HG03039 (cell line): ENCODE measurements around the gene SEC61B.
"Not testable (repeated sequence)": the region's sequence is repeated elsewhere in the genome, so short reads cannot be mapped to it uniquely, and the experiment has no call there.

ENCODE experiments used
- ATAC-seq: cut with Tn5 transposase; IDR thresholded peaks from one replicate; pipeline ENCODE4 v1.9.1; 2021; ENCODE audit warnings: mild to moderate bottlenecking, moderate library complexity; ENCODE audit not compliant: unreplicated experiment

SEC61B gene

GRCh38 chr9:99235926-99236634, 14.0 kb downstream of the SEC61B start:
- peak; percentile 87 for ATAC-seq

- ATAC-seq, result no peak
Measured at GRCh38 chr9:99237356-99237755, 15.3 kb downstream of the SEC61B start.

GRCh38 chr9:99237849-99238248, 15.8 kb downstream of the SEC61B start:
- not testable (repeated sequence) for ATAC-seq

- no peak for ATAC-seq
Measured at GRCh38 chr9:99238331-99238730, 16.2 kb downstream of the SEC61B start.

- no peak for ATAC-seq
Measured at GRCh38 chr9:99239341-99240060, 17.4 kb downstream of the SEC61B start.

- ATAC-seq, result no peak
Measured at GRCh38 chr9:99241106-99241505, 19.0 kb downstream of the SEC61B start.

- peak; percentile 73 for ATAC-seq
Measured at GRCh38 chr9:99244344-99245260, 22.5 kb downstream of the SEC61B start.

DNA sequence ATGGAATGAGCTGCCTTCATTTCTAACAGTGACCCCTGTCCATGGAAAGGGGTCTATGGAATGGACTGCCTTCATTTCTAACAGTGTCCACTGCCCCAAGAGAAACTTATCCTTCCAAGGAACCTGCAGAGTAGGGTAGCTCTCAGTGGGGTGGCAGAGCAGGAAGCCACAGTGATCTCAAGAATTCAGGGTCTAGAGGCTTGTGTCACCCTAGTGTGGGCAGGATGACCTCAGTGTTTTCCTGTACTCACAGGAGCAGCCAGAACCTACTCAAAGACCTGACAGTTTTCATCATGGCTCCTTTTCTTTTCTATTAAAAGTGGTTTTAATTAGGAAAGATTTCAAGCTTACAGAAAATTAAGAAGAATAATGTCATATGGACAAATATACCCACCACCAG, 27.5 kb downstream of the SEC61B start:
- ATAC-seq, result no peak

DNA sequence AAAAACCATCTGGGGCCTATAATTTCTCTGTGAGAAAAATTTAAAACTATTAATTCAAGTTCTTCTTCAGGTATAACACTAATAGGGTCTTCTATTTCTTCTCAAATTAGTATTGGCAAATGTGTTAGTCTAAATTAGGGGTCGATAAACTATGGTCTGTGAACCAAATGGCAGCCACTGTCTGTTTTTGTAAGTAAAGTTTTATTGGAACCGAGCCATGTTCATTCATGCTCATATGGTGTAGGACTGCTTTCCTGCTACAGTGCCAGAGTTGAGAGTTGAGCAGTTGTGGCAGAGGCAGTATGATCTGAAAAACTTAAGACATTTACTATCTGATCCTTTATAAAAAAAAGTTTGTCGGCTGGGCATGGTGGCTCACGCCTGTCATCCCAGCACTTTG, 29.1 kb downstream of the SEC61B start:
- no peak for ATAC-seq

GRCh38 chr9:99253134-99253533, 31.1 kb downstream of the SEC61B start:
- ATAC-seq, result peak; percentile 26

DNA sequence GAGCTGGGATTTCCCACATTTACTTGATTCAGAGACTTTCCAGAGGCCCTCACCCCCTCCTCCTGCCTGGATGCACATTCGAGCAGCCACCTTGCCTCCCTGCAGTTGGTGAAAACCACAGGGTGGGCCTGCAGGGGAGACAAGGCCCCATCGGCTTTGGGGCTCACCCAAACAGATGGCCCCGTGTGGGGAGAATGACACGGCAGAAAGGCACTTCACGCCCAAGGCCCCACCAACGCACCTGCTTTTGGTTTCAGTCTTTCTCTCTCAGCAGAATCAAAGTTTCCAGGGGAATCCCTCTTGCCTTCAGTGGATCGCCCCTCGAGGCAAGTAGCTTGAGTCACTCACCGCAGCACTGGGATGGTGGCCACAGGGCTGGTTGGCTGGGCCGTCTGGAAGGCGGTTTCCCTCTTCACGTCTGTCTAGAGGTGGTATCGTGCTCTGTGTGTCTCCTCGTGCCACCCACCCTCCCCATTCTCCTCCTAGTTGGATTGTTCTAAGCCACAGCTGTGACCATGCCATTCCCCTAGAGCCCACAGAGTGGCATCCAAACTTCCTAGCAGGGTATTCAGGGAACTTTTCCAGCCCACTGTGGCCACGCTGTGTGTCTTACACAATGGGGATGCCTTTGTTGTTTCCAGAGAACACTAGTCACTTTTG, 31.8 kb downstream of the SEC61B start:
- ATAC-seq, result peak; percentile 81

DNA sequence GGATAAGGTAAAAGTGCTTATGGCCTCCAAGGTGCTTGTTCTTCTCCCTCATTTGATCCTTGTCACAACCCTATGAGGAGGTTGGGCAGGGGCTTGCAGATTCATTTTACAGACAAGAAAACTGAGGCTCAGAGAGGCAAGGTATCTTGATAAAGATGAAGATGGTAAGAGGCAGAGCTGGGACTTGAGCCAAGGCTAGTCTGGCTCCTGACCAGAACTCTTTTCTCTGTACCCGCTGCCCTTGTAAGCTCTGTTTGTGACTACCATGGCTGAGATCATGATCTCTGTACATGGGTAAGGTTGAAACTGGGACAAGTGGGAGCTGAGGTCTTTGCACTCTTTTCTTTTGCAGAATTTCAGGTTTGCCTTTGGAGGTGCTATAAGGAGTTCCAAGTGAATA, 33.6 kb downstream of the SEC61B start:
- ATAC-seq, result no peak

DNA sequence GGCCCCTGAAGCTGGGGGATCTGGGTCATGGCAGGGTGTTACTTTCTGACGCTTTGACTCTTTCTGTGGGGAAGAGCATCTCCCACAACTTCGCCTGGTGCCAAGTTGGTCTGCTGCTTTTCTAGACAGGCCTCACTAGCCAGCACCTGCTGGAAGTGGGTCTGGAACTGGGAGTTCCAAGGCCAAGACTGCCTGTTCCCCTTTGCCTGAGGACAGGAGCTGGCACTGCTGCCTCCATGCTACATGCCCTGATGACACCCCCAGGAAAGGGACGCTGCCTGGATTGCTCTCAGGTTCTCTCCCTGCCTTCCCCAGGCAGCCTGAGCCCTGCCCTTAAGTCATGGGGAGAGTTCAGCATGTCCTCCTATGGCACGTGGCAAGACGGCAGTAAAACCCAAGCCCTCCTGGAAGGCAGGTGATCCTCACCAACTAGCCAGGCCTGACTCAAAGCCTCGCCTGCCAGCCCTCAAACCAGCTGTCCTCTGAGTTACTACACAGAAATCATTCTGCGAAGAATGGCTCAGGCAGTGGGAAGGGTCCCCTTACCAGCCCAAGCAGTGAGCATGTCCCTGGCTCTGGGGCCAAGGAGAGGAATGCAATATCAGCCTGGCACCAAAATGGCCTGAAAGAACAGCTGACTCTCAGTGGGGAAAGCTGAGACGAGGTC, 35.8 kb downstream of the SEC61B start:
- no peak for ATAC-seq

GRCh38 chr9:99259231-99259918, 37.3 kb downstream of the SEC61B start:
- ATAC-seq, result peak; percentile 42

- no peak for ATAC-seq
Measured at GRCh38 chr9:99261923-99262322, 39.8 kb downstream of the SEC61B start.

DNA sequence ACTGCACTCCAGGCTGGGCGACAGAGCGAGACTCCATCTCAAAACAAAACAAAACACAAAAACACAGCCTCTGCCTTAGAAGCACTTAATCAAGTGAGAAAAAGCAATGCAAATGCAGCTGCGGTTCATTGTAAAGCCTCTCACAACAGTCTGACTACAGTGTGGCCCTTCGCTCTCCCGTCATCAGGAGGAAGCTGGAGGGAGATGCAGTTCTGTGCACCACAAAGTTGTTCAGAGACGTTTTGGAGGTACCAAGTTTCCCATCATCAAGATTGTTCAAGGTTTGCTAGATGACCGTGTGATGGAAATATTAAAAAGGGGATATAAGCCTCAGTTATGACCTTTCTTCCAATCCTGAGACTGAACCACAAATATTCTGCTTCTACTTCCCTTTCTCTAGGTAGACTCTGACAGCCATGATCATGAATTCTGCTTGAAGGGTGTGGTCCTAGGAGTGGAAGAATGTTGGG, 40.9 kb downstream of the SEC61B start:
- ATAC-seq, result no peak

GRCh38 chr9:99264070-99264680, 42.1 kb downstream of the SEC61B start:
- no peak for ATAC-seq

- no peak for ATAC-seq
Measured at GRCh38 chr9:99265691-99266090, 43.6 kb downstream of the SEC61B start.
